ENCODE results near the gene TEAD3.

DNA sequence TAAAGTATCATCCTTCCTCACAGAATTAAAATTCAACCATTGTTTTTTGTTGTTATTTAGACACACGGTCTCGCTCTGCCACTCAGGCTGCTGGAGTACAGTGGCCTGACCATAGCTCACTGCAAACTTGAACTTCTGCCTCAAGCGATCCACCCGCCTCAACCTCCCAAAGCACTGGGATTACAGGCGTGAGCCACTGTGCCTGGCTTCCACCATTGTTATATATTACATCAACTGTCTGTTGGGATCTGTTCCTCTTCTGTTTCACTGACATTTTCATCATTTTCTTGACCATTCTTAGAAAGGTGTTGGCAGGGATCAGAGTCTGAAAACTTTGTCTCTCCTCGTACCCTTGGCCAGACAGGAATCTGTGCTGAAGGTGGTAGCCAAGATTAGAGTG is 37.1 kb upstream of the TEAD3 start:
- TF ChIP-seq POLR2AphosphoS5 (IDR thresholded peaks at IDR 0.05) (no peak), RAD21 (conservative IDR thresholded peaks at IDR 0.05) (no peak)
- TF ChIP-seq, protein P1, sequence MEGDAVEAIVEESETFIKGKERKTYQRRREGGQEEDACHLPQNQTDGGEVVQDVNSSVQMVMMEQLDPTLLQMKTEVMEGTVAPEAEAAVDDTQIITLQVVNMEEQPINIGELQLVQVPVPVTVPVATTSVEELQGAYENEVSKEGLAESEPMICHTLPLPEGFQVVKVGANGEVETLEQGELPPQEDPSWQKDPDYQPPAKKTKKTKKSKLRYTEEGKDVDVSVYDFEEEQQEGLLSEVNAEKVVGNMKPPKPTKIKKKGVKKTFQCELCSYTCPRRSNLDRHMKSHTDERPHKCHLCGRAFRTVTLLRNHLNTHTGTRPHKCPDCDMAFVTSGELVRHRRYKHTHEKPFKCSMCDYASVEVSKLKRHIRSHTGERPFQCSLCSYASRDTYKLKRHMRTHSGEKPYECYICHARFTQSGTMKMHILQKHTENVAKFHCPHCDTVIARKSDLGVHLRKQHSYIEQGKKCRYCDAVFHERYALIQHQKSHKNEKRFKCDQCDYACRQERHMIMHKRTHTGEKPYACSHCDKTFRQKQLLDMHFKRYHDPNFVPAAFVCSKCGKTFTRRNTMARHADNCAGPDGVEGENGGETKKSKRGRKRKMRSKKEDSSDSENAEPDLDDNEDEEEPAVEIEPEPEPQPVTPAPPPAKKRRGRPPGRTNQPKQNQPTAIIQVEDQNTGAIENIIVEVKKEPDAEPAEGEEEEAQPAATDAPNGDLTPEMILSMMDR (IDR thresholded peaks at IDR 0.05; ENCODE audit: poor library complexity, severe bottlenecking): no peak

Data from neural cell (in vitro differentiated cells).